IMR-90 (cell line): ENCODE data around the gene CD6. TPM values are rescaled to one million over a fixed set of nuclear protein-coding genes. Genes with fewer than 3 reads are reported as not detected.

Source experiments
- ATAC-seq: fragments of 200-7000 bp; cut with Tn5 transposase; 2 replicates; pipeline ENCODE4 v1.9.1; 2020; ENCODE audit warnings: low read depth, mild to moderate bottlenecking, moderate library complexity
- BruUV-seq: library from RNA; stranded (reverse); fragments of 400-500 nt; replicated peaks from 2 replicates; lab custom pipeline; 2021; lab: Mats Ljungman, UMichigan
- CTCF ChIA-PET: fragments of 300-600 bp; formaldehyde crosslinking; extraction: SDS; loops from one replicate; lab custom pipeline; 2021; ENCODE audit warnings: antibody characterized with exemption; lab: Yijun Ruan, JAX
- POLR2A ChIA-PET: fragments of 300-600 bp; sonication (Branson Sonifier 250); formaldehyde crosslinking; loops from one replicate; lab custom pipeline; 2022; ENCODE audit warnings: antibody characterized with exemption; ENCODE audit not compliant: unreplicated experiment; lab: Charles Lee
- DNase-seq: peaks from one replicate; pipeline ENCODE4 v3.0.0; 2013
- H2AFZ ChIP-seq: replicated peaks from 2 replicates; pipeline ENCODE3; 2013; ENCODE audit warnings: low read length, mild to moderate bottlenecking; ENCODE audit not compliant: poor library complexity
- H2AK5ac ChIP-seq: 2 replicates; pipeline ENCODE4 v1.6.1; 2013; ENCODE audit warnings: low read depth, low read length, inconsistent platforms
- H2AK9ac ChIP-seq: replicated peaks from 2 replicates; pipeline ENCODE3; 2013; ENCODE audit warnings: mild to moderate bottlenecking, low read depth, low read length, moderate library complexity; ENCODE audit not compliant: poor library complexity
- H2BK120ac ChIP-seq: 2 replicates; pipeline ENCODE4 v1.6.1; 2013; ENCODE audit warnings: low read depth, low read length, inconsistent platforms
- H2BK15ac ChIP-seq: 3 replicates; pipeline ENCODE4 v1.6.1; 2013; ENCODE audit warnings: low read depth, low read length, inconsistent platforms
- H2BK20ac ChIP-seq: 2 replicates; pipeline ENCODE4 v1.6.1; 2013; ENCODE audit warnings: low read depth, mild to moderate bottlenecking, inconsistent platforms, low read length, moderate library complexity
- H2BK5ac ChIP-seq: 2 replicates; pipeline ENCODE4 v1.6.1; 2013; ENCODE audit warnings: mild to moderate bottlenecking, low read depth, low read length, inconsistent platforms; ENCODE audit not compliant: poor library complexity, severe bottlenecking
- H3K14ac ChIP-seq: replicated peaks from 2 replicates; pipeline ENCODE4 v1.6.1; 2013; ENCODE audit warnings: low read depth, low read length, inconsistent platforms
- H3K18ac ChIP-seq: 2 replicates; pipeline ENCODE4 v1.6.1; 2013; ENCODE audit warnings: low read depth, low read length, control low read depth
- H3K23ac ChIP-seq: 2 replicates; pipeline ENCODE4 v1.6.1; 2013; ENCODE audit warnings: low read depth, low read length, inconsistent platforms
- H3K27ac ChIP-seq: 2 replicates; pipeline ENCODE4 v1.5.1; 2013; ENCODE audit warnings: mild to moderate bottlenecking, control low read depth, low read length; ENCODE audit not compliant: insufficient read depth
- H3K27me3 ChIP-seq: 2 replicates; pipeline ENCODE4 v1.6.1; 2013; ENCODE audit warnings: low read length; ENCODE audit not compliant: control insufficient read depth, insufficient read depth
- H3K36me3 ChIP-seq: 2 replicates; pipeline ENCODE4 v1.6.1; 2013; ENCODE audit warnings: low read length, mixed read lengths; ENCODE audit not compliant: control insufficient read depth, insufficient read depth
- H3K4ac ChIP-seq: 2 replicates; pipeline ENCODE4 v1.6.1; 2013; ENCODE audit warnings: low read depth, low read length, inconsistent platforms
- H3K4me1 ChIP-seq: 2 replicates; pipeline ENCODE4 v1.6.1; 2013; ENCODE audit warnings: low read length, mixed read lengths; ENCODE audit not compliant: control insufficient read depth, insufficient read depth
- H3K4me2 ChIP-seq: 2 replicates; pipeline ENCODE4 v1.6.1; 2013; ENCODE audit warnings: low read depth, mild to moderate bottlenecking, control low read depth, low read length, moderate library complexity
- H3K4me3 ChIP-seq: 2 replicates; pipeline ENCODE4 v1.5.1; 2013; ENCODE audit warnings: low read depth, mild to moderate bottlenecking, control low read depth, low read length, moderate library complexity; ENCODE audit not compliant: insufficient read depth
- H3K56ac ChIP-seq: 2 replicates; pipeline ENCODE4 v1.6.1; 2013; ENCODE audit warnings: low read length, inconsistent platforms; ENCODE audit not compliant: insufficient read depth; ENCODE audit errors: extremely low read depth
- H3K79me1 ChIP-seq, 2 experiments: 2 replicates each; pipeline ENCODE4 v1.6.1; 2013; ENCODE audit warnings: low read length in 2 of 2, inconsistent platforms in 1 of 2, low read depth in 1 of 2
- H3K9ac ChIP-seq: 2 replicates; pipeline ENCODE4 v1.6.1; 2013; ENCODE audit warnings: low read depth, low read length, control low read depth
- H3K9me1 ChIP-seq: 2 replicates; pipeline ENCODE4 v1.6.1; 2013; ENCODE audit warnings: low read length, inconsistent platforms; ENCODE audit not compliant: insufficient read depth
- H3K9me3 ChIP-seq: 2 replicates; pipeline ENCODE4 v1.6.1; 2013; ENCODE audit warnings: low read length; ENCODE audit not compliant: control insufficient read depth, insufficient read depth
- H4K20me1 ChIP-seq: 2 replicates; pipeline ENCODE4 v1.6.1; 2013; ENCODE audit warnings: low read length, inconsistent platforms; ENCODE audit not compliant: insufficient read depth
- H4K5ac ChIP-seq: 2 replicates; pipeline ENCODE4 v1.6.1; 2013; ENCODE audit warnings: mild to moderate bottlenecking, low read depth, low read length, control low read depth
- H4K8ac ChIP-seq, 2 experiments: 2 replicates each; pipeline ENCODE4 v1.6.1; 2013; ENCODE audit warnings: low read depth in 2 of 2, low read length in 2 of 2, control low read depth in 1 of 2, inconsistent platforms in 1 of 2
- H4K91ac ChIP-seq: 2 replicates; pipeline ENCODE4 v1.6.1; 2013; ENCODE audit warnings: low read depth, low read length, inconsistent platforms; ENCODE audit not compliant: insufficient read depth
- BHLHE40 ChIP-seq: fragments of 150-350 bp; IDR thresholded peaks from 2 replicates; pipeline ENCODE4 v1.6.1; 2016; ENCODE audit warnings: mild to moderate bottlenecking, low read depth, low read length
- CEBPB ChIP-seq: IDR thresholded peaks from 2 replicates; pipeline ENCODE4 v1.6.1; 2012; ENCODE audit warnings: low read depth, low read length, improper control_type of control experiment
- CHD1 ChIP-seq: IDR thresholded peaks from 2 replicates; pipeline ENCODE4 v1.6.1; 2012; ENCODE audit warnings: low read depth, low read length, improper control_type of control experiment
- CTCF ChIP-seq: conservative IDR thresholded peaks from 2 replicates; pipeline ENCODE4 v1.5.1; 2012; ENCODE audit warnings: mild to moderate bottlenecking, low read depth, low read length, improper control_type of control experiment
- ELK1 ChIP-seq: fragments of 150-350 bp; IDR thresholded peaks from 2 replicates; pipeline ENCODE4 v1.6.1; 2016; ENCODE audit warnings: low read depth, mild to moderate bottlenecking, low read length, moderate library complexity, borderline replicate concordance
- FOS ChIP-seq: fragments of 150-350 bp; IDR thresholded peaks from 2 replicates; pipeline ENCODE4 v1.6.1; 2016; ENCODE audit warnings: low read depth, low read length
- MAFK ChIP-seq: IDR thresholded peaks from 2 replicates; pipeline ENCODE4 v1.6.1; 2012; ENCODE audit warnings: low read depth, low read length, improper control_type of control experiment
- MAZ ChIP-seq: IDR thresholded peaks from 2 replicates; pipeline ENCODE4 v1.6.1; 2012; ENCODE audit warnings: low read depth, mild to moderate bottlenecking, low read length, improper control_type of control experiment, moderate library complexity, borderline replicate concordance
- MXI1 ChIP-seq: IDR thresholded peaks from 2 replicates; pipeline ENCODE4 v1.6.1; 2012; ENCODE audit warnings: low read depth, mild to moderate bottlenecking, low read length, moderate library complexity, borderline replicate concordance
- NFE2L2 ChIP-seq: fragments of 150-350 bp; IDR thresholded peaks from 2 replicates; pipeline ENCODE4 v1.6.1; 2016; ENCODE audit warnings: low read depth, mild to moderate bottlenecking, low read length
- POLR2A ChIP-seq: IDR thresholded peaks from 2 replicates; pipeline ENCODE4 v1.6.1; 2012; ENCODE audit warnings: mild to moderate bottlenecking, low read depth, low read length
- RAD21 ChIP-seq: IDR thresholded peaks from 2 replicates; pipeline ENCODE4 v1.6.1; 2012; ENCODE audit warnings: low read length, improper control_type of control experiment
- RCOR1 ChIP-seq: IDR thresholded peaks from 2 replicates; pipeline ENCODE4 v1.6.1; 2012; ENCODE audit warnings: mild to moderate bottlenecking, low read length, improper control_type of control experiment; ENCODE audit not compliant: insufficient replicate concordance
- RFX5 ChIP-seq: IDR thresholded peaks from 2 replicates; pipeline ENCODE4 v1.8.0; 2012; ENCODE audit warnings: low read depth, mild to moderate bottlenecking, low read length, moderate library complexity
- SMC3 ChIP-seq: fragments of 150-350 bp; IDR thresholded peaks from 2 replicates; pipeline ENCODE4 v1.6.1; 2016; ENCODE audit warnings: low read depth, mild to moderate bottlenecking, antibody characterized with exemption, low read length, moderate library complexity
- USF2 ChIP-seq: fragments of 150-350 bp; IDR thresholded peaks from 2 replicates; pipeline ENCODE4 v1.6.1; 2017; ENCODE audit warnings: mild to moderate bottlenecking, antibody characterized with exemption, low read length, low read depth
- WGBS, 2 experiments: methylation state at CpG; one replicate each; pipeline versions ENCODE4 v1.1.5 to v1.1.7; 2013; ENCODE audit warnings: missing lambda C conversion rate in 2 of 2; ENCODE audit not compliant: insufficient read length in 1 of 2; ENCODE audit errors: extremely low coverage in 2 of 2; 5-methylcytosine and 5-hydroxymethylcytosine counted together
- dilution Hi-C: fragments of 300-500 bp; cut with HindIII; formaldehyde crosslinking; loops from one replicate; pipeline ENCODE4 v1.14.3; 2018; ENCODE audit warnings: low sequenced_read_pairs; ENCODE audit not compliant: unreplicated experiment
- in situ Hi-C: fragments of 300-500 bp; cut with MboI; formaldehyde crosslinking; loops from 3 replicates; pipeline ENCODE4 v1.14.3; 2019; ENCODE audit warnings: low sequenced_read_pairs, inconsistent platforms, mixed read lengths
- intact Hi-C: fragments of 100-400 bp; cut with micrococcal nuclease; formaldehyde crosslinking; loops from 2 replicates; pipeline ENCODE4 v1.10.0; 2022
- polyA plus RNA-seq, 3 experiments: library from polyadenylated mRNA; depleted of rRNA; stranded (reverse); fragments of >200 nt; gene quantifications; 2 replicates each; pipeline ENCODE4 v1.2.3, GENCODE V29; 2012; ENCODE audit warnings: low replicate concordance in 1 of 3
- total RNA-seq: library from RNA; depleted of rRNA; stranded (reverse); fragments of >200 nt; gene quantifications from 2 replicates; pipeline ENCODE4 v1.2.3, GENCODE V29; 2012

The CD6 gene
- total and polyA plus RNA-seq, 2 of the 4 experiments (the other 2 are of a cell fraction) = not detected

- no peak overlapping the region for H3K27ac ChIP-seq
- no peak for TF ChIP-seq CHD1
- no peak for TF ChIP-seq MAFK
- no peak for TF ChIP-seq MXI1
- TF ChIP-seq CTCF = no peak
- no peak for TF ChIP-seq ELK1
- TF ChIP-seq SMC3 = no peak
- TF ChIP-seq CEBPB = no peak
- TF ChIP-seq RAD21 = no peak
- no peak for TF ChIP-seq USF2
- no peak for TF ChIP-seq BHLHE40
- no peak for TF ChIP-seq POLR2A
- TF ChIP-seq NFE2L2 = no peak
- TF ChIP-seq RFX5 = no peak
- TF ChIP-seq RCOR1 = no peak
- no peak for TF ChIP-seq FOS
- no peak for TF ChIP-seq MAZ
- no TSS peak for BruUV-seq
- H3K56ac ChIP-seq = no peak overlapping the region
- no peak overlapping the region for H3K9ac ChIP-seq
- no peak overlapping the region for H3K18ac ChIP-seq
- H2AK5ac ChIP-seq = no peak overlapping the region
- no peaks in the 10 kb centered on the region; the same call in 1 of the 2 replicates for H3K9me3 ChIP-seq
- no peaks in the 10 kb centered on the region for H3K36me3 ChIP-seq
- no peak overlapping the region for H2AFZ ChIP-seq
- no peak overlapping the region for H4K5ac ChIP-seq
- H3K79me1 ChIP-seq = no peaks in the 10 kb centered on the region
- DNase-seq (no peak), ATAC-seq (no peak)
- no peak overlapping the region for H2AK9ac ChIP-seq
- no peak overlapping the region for H3K4ac ChIP-seq
- H3K27me3 ChIP-seq = peaks cover 46% of the 10 kb centered on the region
- no peak overlapping the region for H3K4me3 ChIP-seq
- in situ Hi-C loops (no loop called here), dilution Hi-C loops (no loop called here), intact Hi-C loops (loop anchor here (5.0 kb wide), 1 partner anchor 136 kb away; no protein-coding TSS in a partner anchor)
- no peak overlapping the region for H4K8ac ChIP-seq
- no peak overlapping the region for H2BK15ac ChIP-seq
- WGBS, 2 experiments = no CpG with 5 or more reads among the region's 1 CpG
- no peak overlapping the region for H2BK120ac ChIP-seq
- H3K4me2 ChIP-seq = no peak overlapping the region
- CTCF ChIA-PET = interaction anchor here (1.5 kb wide), 1 partner anchor 220 kb away, joined by 4 read pairs; no protein-coding TSS in a partner anchor
- no peaks in the 10 kb centered on the region for H4K20me1 ChIP-seq
- no peaks in the 10 kb centered on the region for H3K4me1 ChIP-seq
- no peak overlapping the region for H3K14ac ChIP-seq
- H3K9me1 ChIP-seq = no peaks in the 10 kb centered on the region; the same call in 1 of the 2 replicates
- no peak overlapping the region for H3K23ac ChIP-seq
- H2BK5ac ChIP-seq = no peak overlapping the region
- no peak overlapping the region for H2BK20ac ChIP-seq
- POLR2A ChIA-PET = no interaction called here
- H4K91ac ChIP-seq = no peak overlapping the region
Measured at GRCh38 chr11:60968223-60968622, 3.3 kb upstream of the CD6 start.
